Fibroblast of lung (primary cell): ENCODE results near the gene COL4A2. TPM values are rescaled to one million over a fixed set of nuclear protein-coding genes. Genes with fewer than 3 reads are reported as not detected.

ENCODE experiments used
- DNase-seq, 2 donors: peaks; one replicate each; pipeline versions ENCODE4 v3.0.0 to v3.0.0-alpha.2; 2010; ENCODE audit warnings: low read depth in 2 of 2
- H2AFZ ChIP-seq: 2 replicates; pipeline ENCODE4 v1.5.1; 2012; ENCODE audit warnings: low read length, control low read depth, inconsistent platforms
- H3K27ac ChIP-seq: 2 replicates; pipeline ENCODE4 v1.5.1; 2011; ENCODE audit warnings: low read length, control low read depth; ENCODE audit not compliant: insufficient read depth
- H3K27me3 ChIP-seq: 2 replicates; pipeline ENCODE4 v1.5.1; 2011; ENCODE audit warnings: mild to moderate bottlenecking, low read length; ENCODE audit not compliant: control insufficient read depth, insufficient read depth
- H3K36me3 ChIP-seq: 2 replicates; pipeline ENCODE4 v1.5.1; 2011; ENCODE audit warnings: low read length; ENCODE audit not compliant: control insufficient read depth, insufficient read depth
- H3K4me1 ChIP-seq: 2 replicates; pipeline ENCODE4 v1.5.1; 2011; ENCODE audit warnings: low read length; ENCODE audit not compliant: control insufficient read depth, insufficient read depth; ENCODE audit errors: extremely low read depth
- H3K4me2 ChIP-seq: 2 replicates; pipeline ENCODE4 v1.5.1; 2011; ENCODE audit warnings: low read length, control low read depth; ENCODE audit not compliant: insufficient read depth; ENCODE audit errors: extremely low read depth
- H3K4me3 ChIP-seq, 4 experiments: fragments of 200-600 bp in 1 of 4; sonication (generic) in 1 of 4; replicated peaks in 1 of 4; 2 replicates each; pipeline ENCODE4 v1.5.1; 2011 to 2016; ENCODE audit warnings: low read length in 4 of 4, low read depth in 3 of 4, mild to moderate bottlenecking in 3 of 4, control low read depth in 2 of 4, inconsistent platforms in 1 of 4, mixed read lengths in 1 of 4; ENCODE audit not compliant: insufficient read depth in 1 of 4; ENCODE audit errors: control extremely low read depth in 1 of 4
- H3K79me2 ChIP-seq: 2 replicates; pipeline ENCODE4 v1.5.1; 2012; ENCODE audit warnings: mild to moderate bottlenecking, low read length, inconsistent platforms; ENCODE audit not compliant: control insufficient read depth, insufficient read depth
- H3K9ac ChIP-seq: 2 replicates; pipeline ENCODE4 v1.5.1; 2011; ENCODE audit warnings: mild to moderate bottlenecking, low read length, control low read depth; ENCODE audit not compliant: insufficient read depth
- H3K9me3 ChIP-seq: 2 replicates; pipeline ENCODE4 v1.5.1; 2012; ENCODE audit warnings: low read depth, low read length; ENCODE audit not compliant: control insufficient read depth, insufficient read depth
- H4K20me1 ChIP-seq: 2 replicates; pipeline ENCODE4 v1.5.1; 2011; ENCODE audit warnings: low read length; ENCODE audit not compliant: control insufficient read depth, insufficient read depth; ENCODE audit errors: extremely low read depth
- CTCF ChIP-seq, 2 donors: IDR thresholded peaks in 1 of 2; conservative IDR thresholded peaks in 1 of 2; 1 replicate in 1 of 2; 2 replicates in 1 of 2; pipeline ENCODE4 v1.5.1; 2011 to 2012; ENCODE audit warnings: low read length in 2 of 2, control low read depth in 1 of 2, inconsistent platforms in 1 of 2, low read depth in 1 of 2, mild to moderate bottlenecking in 1 of 2
- EZH2 ChIP-seq: IDR thresholded peaks from 2 replicates; pipeline ENCODE4 v1.5.1; 2012; ENCODE audit warnings: low read length, control low read depth, mild to moderate bottlenecking; ENCODE audit errors: missing control alignments
- polyA plus RNA-seq, 2 donors: library from polyadenylated mRNA; depleted of rRNA in 1 of 2; stranded (reverse) in 1 of 2; unstranded in 1 of 2; fragments of >200 nt; gene quantifications; 2 replicates each; pipeline ENCODE4 v1.2.1, GENCODE V29; 2011 to 2012; ENCODE audit warnings: missing spikeins in 1 of 2
- total RNA-seq: library from RNA; depleted of rRNA; stranded (reverse); fragments of >200 nt; gene quantifications from 2 replicates; pipeline ENCODE4 v1.2.1, GENCODE V29; 2014

COL4A2 gene
- total and polyA plus RNA-seq, 2 donors (not counting 1 experiment from before 2014, with no cell fraction given): 93.1 to 463 TPM

GRCh38 chr13:110379358-110379757 is 72.3 kb downstream of the COL4A2 start:
- Histone ChIP-seq H3K4me3 (no peak overlapping the region), H4K20me1 (no peaks in the 10 kb centered on the region), H3K4me2 (no peak overlapping the region), H3K4me1 (peaks cover 23% of the 10 kb centered on the region), H3K79me2 (peaks cover 3% of the 10 kb centered on the region), H3K36me3 (no peaks in the 10 kb centered on the region), H3K9me3 (no peaks in the 10 kb centered on the region), H3K27ac (peak overlapping the region; percentile 68), H3K9ac (no peak overlapping the region), H3K27me3 (no peaks in the 10 kb centered on the region), H2AFZ (no peak overlapping the region)
- no peak for DNase-seq
- no peak for TF ChIP-seq CTCF (conservative IDR thresholded peaks at IDR 0.05 in 1 of 2, IDR thresholded peaks at IDR 0.05 in 1 of 2; ENCODE audit: low read depth in 1 of 2, low read length in 2 of 2)
- TF ChIP-seq EZH2: no peak

DNA sequence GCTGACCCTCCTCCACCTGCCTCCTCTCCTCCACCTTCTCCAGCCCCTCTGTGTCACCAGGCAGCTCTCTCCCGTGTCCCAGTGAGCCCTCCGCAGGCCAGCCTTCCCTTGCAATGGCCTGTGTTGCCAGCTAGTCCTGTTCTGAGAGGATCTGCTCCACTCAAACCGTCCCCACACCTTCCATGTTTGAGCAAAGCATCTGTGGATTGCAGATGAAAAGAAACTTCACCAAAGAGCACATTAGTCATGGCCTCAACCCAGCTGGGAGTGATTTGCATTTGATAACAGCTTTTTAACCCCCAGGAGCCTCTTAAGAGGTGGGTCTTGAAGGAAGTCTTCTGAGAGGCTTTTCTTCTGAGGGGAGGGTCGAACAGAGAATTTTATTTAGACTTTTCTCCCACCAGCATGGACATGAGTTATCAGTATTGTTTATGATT is 72.8 kb downstream of the COL4A2 start:
- Histone ChIP-seq H3K4me2 (no peak overlapping the region), H3K27ac (peak overlapping the region; percentile 68), H3K36me3 (no peaks in the 10 kb centered on the region), H3K9me3 (no peaks in the 10 kb centered on the region), H3K9ac (no peak overlapping the region), H4K20me1 (no peaks in the 10 kb centered on the region), H3K4me3 (no peak overlapping the region), H3K4me1 (peaks cover 23% of the 10 kb centered on the region), H3K27me3 (no peaks in the 10 kb centered on the region), H3K79me2 (peaks cover 7% of the 10 kb centered on the region), H2AFZ (no peak overlapping the region)
- no peak for TF ChIP-seq EZH2
- peak in 1 of 2 donors; percentile 86 for DNase-seq

DNA sequence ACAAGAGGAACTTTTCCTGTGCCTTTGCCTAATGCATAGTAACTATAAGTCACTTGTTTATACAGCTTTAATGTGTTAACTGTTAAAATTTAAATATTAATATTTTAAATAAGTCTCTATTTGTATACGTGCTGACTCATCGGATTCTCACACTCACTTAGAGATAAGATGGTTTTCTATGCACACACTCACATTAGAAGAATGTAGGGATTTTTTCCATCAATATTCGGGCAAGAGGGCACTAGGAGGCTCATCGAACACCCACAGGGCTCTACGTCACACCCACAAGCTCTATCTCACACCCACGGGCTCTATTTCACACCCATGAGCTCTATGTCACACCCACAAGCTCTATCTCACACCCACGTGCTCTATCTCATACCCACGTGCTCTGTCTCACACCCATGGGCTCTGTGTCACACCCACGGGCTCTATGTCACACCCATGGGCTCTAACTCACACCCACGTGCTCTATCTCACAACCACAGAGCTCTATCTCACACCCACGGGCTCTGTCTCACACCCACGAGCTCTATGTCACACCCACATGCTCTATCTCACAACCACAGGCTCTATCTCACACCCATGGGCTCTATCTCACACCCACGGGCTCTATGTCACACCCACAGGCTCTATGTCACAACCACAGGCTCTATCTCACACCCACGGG is 73.4 kb downstream of the COL4A2 start:
- H3K79me2 ChIP-seq: peaks cover 7% of the 10 kb centered on the region
- H4K20me1 ChIP-seq: no peaks in the 10 kb centered on the region
- H3K27ac ChIP-seq: peak overlapping the region; percentile 68
- H2AFZ ChIP-seq: no peak overlapping the region
- no peaks in the 10 kb centered on the region for H3K27me3 ChIP-seq
- peak; percentile 91 to 95 for DNase-seq
- H3K4me3 ChIP-seq: no peak overlapping the region
- H3K4me2 ChIP-seq: no peak overlapping the region
- TF ChIP-seq EZH2: no peak
- TF ChIP-seq CTCF (conservative IDR thresholded peaks at IDR 0.05 in 1 of 2, IDR thresholded peaks at IDR 0.05 in 1 of 2; ENCODE audit: low read depth in 1 of 2, low read length in 2 of 2): no peak
- H3K9me3 ChIP-seq: no peaks in the 10 kb centered on the region
- H3K9ac ChIP-seq: no peak overlapping the region
- peaks cover 23% of the 10 kb centered on the region for H3K4me1 ChIP-seq
- no peaks in the 10 kb centered on the region for H3K36me3 ChIP-seq
